Measurements from ENCODE around the gene CAPZA2.
"Not testable (repeated sequence)": the region's sequence is repeated elsewhere in the genome, so short reads cannot be mapped to it uniquely, and the experiment has no call there.

CAPZA2 gene

GRCh38 chr7:116955801-116956476 is 93.6 kb downstream of the CAPZA2 start:
- DNase-seq = no peak

- no peak for DNase-seq
Observed at GRCh38 chr7:116956477-116956804, 94.1 kb downstream of the CAPZA2 start.

GRCh38 chr7:116957874-116958273 is 95.5 kb downstream of the CAPZA2 start:
- no peak for DNase-seq

- not testable (repeated sequence) for DNase-seq
Observed at GRCh38 chr7:116961966-116962673, 99.7 kb downstream of the CAPZA2 start.

- no peak for DNase-seq
Observed at GRCh38 chr7:116963234-116963633, 100.8 kb downstream of the CAPZA2 start.

- no peak for DNase-seq
Observed at GRCh38 chr7:116966601-116967000, 104.2 kb downstream of the CAPZA2 start.

- DNase-seq = no peak
Observed at GRCh38 chr7:116967254-116967922, 105.0 kb downstream of the CAPZA2 start.

GRCh38 chr7:116967983-116968382 is 105.6 kb downstream of the CAPZA2 start:
- DNase-seq = no peak

GRCh38 chr7:116968631-116969030 is 106.2 kb downstream of the CAPZA2 start:
- no peak for DNase-seq

GRCh38 chr7:116969371-116969902 is 107.0 kb downstream of the CAPZA2 start:
- DNase-seq = no peak

GRCh38 chr7:116970238-116970910 is 108.0 kb downstream of the CAPZA2 start:
- DNase-seq = no peak

GRCh38 chr7:116971153-116971552 is 108.8 kb downstream of the CAPZA2 start:
- not testable (repeated sequence) for DNase-seq

All from NCI-H1694 treated with DMSO at 0.1 percent for 48 hours (cell line).